Measurements from ENCODE around the gene SLC25A11. TPM values are rescaled to one million over a fixed set of nuclear protein-coding genes. Genes with fewer than 3 reads are reported as not detected.

SLC25A11 gene
- total RNA-seq, 1 donor from 2014 or later: 35.3 TPM

- H3K4me3 Mint-ChIP-seq: peak within 1 kb of the TSS; percentile 100
- peaks cover 39% of the 10 kb centered on the region for H3K36me3 Mint-ChIP-seq (ENCODE audit: low read depth)
- ChIA-PET POLR2A (interaction anchor here (0.6 to 12.1 kb wide), 24 partner anchors 9 to 1302 kb away, joined by 3 to 391 read pairs (median 6); partner anchors contain the start of genes ARRB2, CAMTA2, CHRNE and CYB5D2), CTCF (interaction anchor here (0.8 to 1.6 kb wide), 5 partner anchors 8 to 39 kb away, joined by 3 to 5 read pairs (median 3); partner anchors contain the start of genes CAMTA2, RNF167, SLC25A11 and SPAG7)
- no peak for TF ChIP-seq CTCF (IDR thresholded peaks at IDR 0.05)
- DNase-seq (peak; percentile 74), ATAC-seq (ENCODE audit: low read depth) (peak; percentile 54)
- H3K9me3 Mint-ChIP-seq: no peaks in the 10 kb centered on the region
- H3K27me3 Mint-ChIP-seq: peaks cover 2% of the 10 kb centered on the region
- H3K27ac Mint-ChIP-seq: peak within 1 kb of the TSS; percentile 100
- H3K4me1 Mint-ChIP-seq: peaks cover 50% of the 10 kb centered on the region
- intact Hi-C loops (cut with micrococcal nuclease): loop anchor here (2.0 to 10.0 kb wide), 9 partner anchors 40 to 1036 kb away; partner anchors contain the start of genes ARRB2, ATP2A3, MED11 and NUP88
Measured at GRCh38 chr17:4948166-4948930, 8.5 kb upstream of the SLC25A11 start, which contains the start of gene PFN1. Gene PFN1, minus strand, starts transcription at chr17:4948530. Its CDS starts 136 bp downstream, at chr17:4948394.

DNA sequence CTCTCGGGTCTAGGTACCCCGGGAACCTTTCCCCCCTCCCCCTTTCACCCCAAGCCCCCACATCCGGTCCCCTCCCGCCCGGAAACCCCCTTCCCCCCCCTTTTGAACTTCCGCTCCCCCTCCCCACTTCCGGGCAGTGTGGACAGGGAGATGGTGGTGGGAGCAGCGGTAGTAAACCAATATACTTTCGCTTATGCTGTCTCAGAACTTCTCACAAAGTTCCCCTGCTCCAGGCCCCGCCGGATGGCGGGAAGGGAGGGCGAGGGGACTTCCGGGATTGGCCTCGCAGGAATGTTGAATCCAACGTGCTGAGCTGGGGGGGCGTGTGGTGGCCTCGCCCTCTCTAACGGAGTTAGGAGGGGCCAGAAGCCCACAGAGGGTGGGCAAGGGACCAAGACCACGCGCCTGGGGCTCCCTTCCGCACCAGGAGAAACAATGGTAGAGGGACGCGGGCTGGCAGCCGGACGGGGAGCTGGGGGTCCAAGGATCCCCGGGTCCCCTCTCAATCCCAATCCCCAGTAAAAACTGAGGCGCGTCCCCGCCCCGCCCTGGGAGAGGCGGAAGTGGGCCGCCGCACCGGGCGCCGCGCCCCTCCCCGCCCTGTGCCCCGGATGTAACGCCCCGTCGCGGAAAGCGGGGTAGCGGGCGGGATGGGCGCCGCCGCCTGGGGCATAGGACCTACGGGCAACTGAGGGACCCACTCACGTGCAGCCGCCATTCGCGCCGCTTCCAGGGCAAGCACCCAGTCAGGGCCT, 7.7 kb upstream of the SLC25A11 start:
- no peaks in the 10 kb centered on the region for H3K9me3 Mint-ChIP-seq
- no peak for TF ChIP-seq CTCF (IDR thresholded peaks at IDR 0.05)
- H3K4me1 Mint-ChIP-seq: peaks cover 58% of the 10 kb centered on the region
- peak overlapping the region; percentile 100 for H3K4me3 Mint-ChIP-seq
- DNase-seq (peak; percentile 66), ATAC-seq (ENCODE audit: low read depth) (peak; percentile 6)
- H3K27ac Mint-ChIP-seq: peak overlapping the region; percentile 100
- H3K27me3 Mint-ChIP-seq: peaks cover 2% of the 10 kb centered on the region
- H3K36me3 Mint-ChIP-seq (ENCODE audit: low read depth): peaks cover 46% of the 10 kb centered on the region
- ChIA-PET POLR2A (interaction anchor here (0.6 to 12.1 kb wide), 29 partner anchors 8 to 1033 kb away, joined by 3 to 391 read pairs (median 6); partner anchors contain the start of genes ARRB2, C17orf107, CAMTA2 and CHRNE), CTCF (interaction anchor here (1.0 to 1.6 kb wide), 3 partner anchors 8 to 39 kb away, joined by 3 to 4 read pairs (median 3); partner anchors contain the start of genes RNF167 and SLC25A11)
- intact Hi-C loops (cut with micrococcal nuclease): loop anchor here (2.0 to 10.0 kb wide), 9 partner anchors 39 to 1035 kb away; partner anchors contain the start of genes ARRB2, ATP2A3, MED11 and NUP88

- Mint-ChIP-seq H3K4me1 (peaks cover 63% of the 10 kb centered on the region), H3K27ac (peak overlapping the region; percentile 100), H3K36me3 (ENCODE audit: low read depth) (peaks cover 52% of the 10 kb centered on the region), H3K27me3 (peaks cover 2% of the 10 kb centered on the region), H3K4me3 (peak overlapping the region; percentile 100), H3K9me3 (no peaks in the 10 kb centered on the region)
- no peak for DNase-seq
- no peak for TF ChIP-seq CTCF (IDR thresholded peaks at IDR 0.05)
- ChIA-PET POLR2A (interaction anchor here (0.6 to 12.1 kb wide), 20 partner anchors 7 to 1033 kb away, joined by 3 to 391 read pairs (median 7); partner anchors contain the start of genes ARRB2, C17orf107, CAMTA2 and CYB5D2), CTCF (interaction anchor here (1.6 kb wide), 1 partner anchor 40 kb away, joined by 3 read pairs; no protein-coding TSS in a partner anchor)
- intact Hi-C loops (cut with micrococcal nuclease): loop anchor here (5.0 to 10.0 kb wide), 6 partner anchors 140 to 1035 kb away; partner anchors contain the start of genes ATP2A3, MED11, NUP88 and PLD2
- ATAC-seq (ENCODE audit: low read depth): no peak
Measured at GRCh38 chr17:4947010-4947410, 7.2 kb upstream of the SLC25A11 start.

- Mint-ChIP-seq H3K4me3 (peak overlapping the region; percentile 100), H3K4me1 (peaks cover 69% of the 10 kb centered on the region), H3K36me3 (ENCODE audit: low read depth) (peaks cover 57% of the 10 kb centered on the region), H3K27ac (peak overlapping the region; percentile 100), H3K27me3 (peaks cover 2% of the 10 kb centered on the region), H3K9me3 (no peaks in the 10 kb centered on the region)
- no peak for ATAC-seq (ENCODE audit: low read depth)
- no peak for DNase-seq
- POLR2A ChIA-PET: interaction anchor here (0.6 to 12.1 kb wide), 19 partner anchors 7 to 1032 kb away, joined by 3 to 391 read pairs (median 6); partner anchors contain the start of genes ARRB2, C17orf107, CAMTA2 and CYB5D2
- CTCF ChIA-PET: interaction anchor here (1.0 kb wide), 2 partner anchors 21 to 37 kb away, joined by 3 to 7 read pairs; partner anchors contain the start of gene SPAG7
- no peak for TF ChIP-seq CTCF (IDR thresholded peaks at IDR 0.05)
- intact Hi-C loops (cut with micrococcal nuclease): loop anchor here (5.0 to 10.0 kb wide), 6 partner anchors 139 to 1034 kb away; partner anchors contain the start of genes ATP2A3, MED11, NUP88 and PLD2
Measured at GRCh38 chr17:4946312-4946976, 6.6 kb upstream of the SLC25A11 start.

All from activated B cell treated with CpG ODN at 0.5 μM for 24 hours (primary cell).